GM21737 (cell line): ENCODE measurements around the gene TRIP6.

ENCODE experiments used
- ATAC-seq: cut with Tn5 transposase; IDR thresholded peaks from one replicate; pipeline ENCODE4 v1.9.1; 2021; ENCODE audit warnings: mild to moderate bottlenecking, moderate library complexity; ENCODE audit not compliant: unreplicated experiment

TRIP6 gene

GRCh38 chr7:100867040-100867775 is at the start of gene TRIP6:
TSS of gene TRIP6 (plus strand) at chr7:100867387. CDS start at chr7:100867498, 111 bp downstream.
- ATAC-seq, result no peak

- no peak for ATAC-seq
Observed at GRCh38 chr7:100818366-100818765, 48.8 kb upstream of the TRIP6 start.

GRCh38 chr7:100818825-100819224 is 48.4 kb upstream of the TRIP6 start:
- no peak for ATAC-seq

- no peak for ATAC-seq
Observed at GRCh38 chr7:100819586-100819985, 47.6 kb upstream of the TRIP6 start.

- ATAC-seq, result no peak
Observed at GRCh38 chr7:100822236-100823139, 44.7 kb upstream of the TRIP6 start.

GRCh38 chr7:100823140-100823525 is 44.1 kb upstream of the TRIP6 start:
- no peak for ATAC-seq

- ATAC-seq, result no peak
Observed at GRCh38 chr7:100823534-100823933, 43.7 kb upstream of the TRIP6 start.

- no peak for ATAC-seq
Observed at GRCh38 chr7:100824499-100825214, 42.5 kb upstream of the TRIP6 start.

GRCh38 chr7:100825215-100825671 is 41.9 kb upstream of the TRIP6 start:
- ATAC-seq, result no peak

- ATAC-seq, result no peak
Observed at GRCh38 chr7:100825751-100826513, 41.3 kb upstream of the TRIP6 start.

- ATAC-seq, result no peak
Observed at GRCh38 chr7:100826514-100827329, 40.5 kb upstream of the TRIP6 start.

GRCh38 chr7:100827330-100828226 is 39.6 kb upstream of the TRIP6 start, which contains the start of gene EPHB4:
TSS of gene EPHB4 (minus strand) at chr7:100827523. CDS start at chr7:100827030, 493 bp downstream.
- no peak for ATAC-seq

GRCh38 chr7:100829150-100829716 is 38.0 kb upstream of the TRIP6 start:
- no peak for ATAC-seq

GRCh38 chr7:100830396-100830795 is 36.8 kb upstream of the TRIP6 start:
- ATAC-seq, result no peak

GRCh38 chr7:100832281-100832633 is 34.9 kb upstream of the TRIP6 start:
- ATAC-seq, result no peak

- no peak for ATAC-seq
Observed at GRCh38 chr7:100835903-100836811, 31.0 kb upstream of the TRIP6 start.

GRCh38 chr7:100836812-100837098 is 30.4 kb upstream of the TRIP6 start:
- ATAC-seq, result no peak
